HG03558 (cell line): ENCODE data around the gene DLL4.

ENCODE experiments used
- ATAC-seq: cut with Tn5 transposase; IDR thresholded peaks from one replicate; pipeline ENCODE4 v1.9.1; 2021; ENCODE audit warnings: moderate number of reproducible peaks; ENCODE audit not compliant: unreplicated experiment; ENCODE audit errors: extremely low read depth

DLL4 gene

DNA sequence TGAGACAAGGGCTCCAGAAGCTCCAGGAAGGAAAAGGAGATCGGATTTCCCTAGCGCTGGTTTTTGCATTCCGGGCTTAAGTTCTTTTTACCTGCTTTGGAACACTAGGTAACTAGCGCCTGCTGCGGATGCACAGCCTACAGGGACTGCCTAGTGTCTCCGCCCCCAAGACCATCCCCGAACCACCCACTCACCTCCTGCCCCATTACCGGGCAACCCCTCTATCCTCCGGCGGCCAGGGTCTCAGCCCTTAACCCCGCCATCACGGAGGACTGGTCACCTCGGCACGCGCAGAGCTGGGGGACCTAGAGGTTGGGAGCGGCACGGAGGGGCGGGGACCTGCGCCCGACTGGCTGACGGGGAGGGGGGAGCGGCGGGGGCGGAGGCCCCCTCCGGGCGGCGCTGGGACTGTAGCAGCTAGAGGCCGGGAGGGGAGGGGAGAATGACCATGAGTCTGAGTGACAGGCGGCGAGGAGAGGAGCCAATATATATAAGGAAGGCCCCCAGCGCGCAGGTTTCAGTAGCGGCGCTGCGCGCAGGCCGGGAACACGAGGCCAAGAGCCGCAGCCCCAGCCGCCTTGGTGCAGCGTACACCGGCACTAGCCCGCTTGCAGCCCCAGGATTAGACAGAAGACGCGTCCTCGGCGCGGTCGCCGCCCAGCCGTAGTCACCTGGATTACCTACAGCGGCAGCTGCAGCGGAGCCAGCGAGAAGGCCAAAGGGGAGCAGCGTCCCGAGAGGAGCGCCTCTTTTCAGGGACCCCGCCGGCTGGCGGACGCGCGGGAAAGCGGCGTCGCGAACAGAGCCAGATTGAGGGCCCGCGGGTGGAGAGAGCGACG lies at the start of gene DLL4:
Gene DLL4 (plus strand): TSS at position 520 of the 839 bp plus-strand sequence. CDS start 329 bp downstream, outside the sequence.
- ATAC-seq, result no peak

DNA sequence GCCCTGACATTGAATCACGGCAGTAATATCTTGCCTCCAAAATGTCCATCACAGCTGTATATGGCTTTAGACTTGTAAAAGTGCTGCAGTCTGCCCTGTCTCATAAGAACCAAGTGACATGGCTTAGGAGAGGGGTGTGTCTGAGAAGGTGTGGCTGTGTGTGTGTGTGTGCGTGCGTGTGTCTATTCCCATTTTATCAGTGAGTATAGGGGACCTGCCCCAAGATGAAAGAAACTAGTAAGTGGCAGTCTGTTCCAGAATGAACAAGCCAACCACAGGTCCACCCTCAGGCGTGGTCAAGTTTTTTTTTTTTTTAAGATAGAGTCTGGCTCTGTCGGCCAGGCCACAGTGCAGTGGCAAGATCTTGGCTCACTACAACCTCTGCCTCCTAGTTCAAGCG lies 49.5 kb upstream of the DLL4 start:
- ATAC-seq, result no peak

GRCh38 chr15:40881351-40881750 lies 47.8 kb upstream of the DLL4 start:
- no peak for ATAC-seq

DNA sequence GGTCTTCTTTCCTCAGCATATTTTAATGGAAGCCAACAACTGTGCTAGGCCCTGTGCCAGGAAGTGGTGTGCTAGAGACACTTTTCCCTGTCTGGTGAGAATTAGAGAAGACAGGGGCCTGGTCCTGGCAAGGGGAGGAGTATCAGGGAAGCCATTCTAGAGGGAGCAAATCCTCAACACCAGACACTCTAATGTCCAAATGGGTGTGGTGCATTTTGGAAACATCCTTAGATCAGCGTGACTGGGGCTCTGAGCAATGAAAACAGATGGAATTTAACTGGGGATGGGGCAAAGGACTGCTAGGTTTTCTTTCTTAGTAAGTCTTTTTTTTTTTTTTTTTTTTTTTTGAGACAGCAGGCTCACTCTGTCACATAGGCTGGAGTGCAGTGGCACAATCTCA lies 42.6 kb upstream of the DLL4 start:
- no peak for ATAC-seq

DNA sequence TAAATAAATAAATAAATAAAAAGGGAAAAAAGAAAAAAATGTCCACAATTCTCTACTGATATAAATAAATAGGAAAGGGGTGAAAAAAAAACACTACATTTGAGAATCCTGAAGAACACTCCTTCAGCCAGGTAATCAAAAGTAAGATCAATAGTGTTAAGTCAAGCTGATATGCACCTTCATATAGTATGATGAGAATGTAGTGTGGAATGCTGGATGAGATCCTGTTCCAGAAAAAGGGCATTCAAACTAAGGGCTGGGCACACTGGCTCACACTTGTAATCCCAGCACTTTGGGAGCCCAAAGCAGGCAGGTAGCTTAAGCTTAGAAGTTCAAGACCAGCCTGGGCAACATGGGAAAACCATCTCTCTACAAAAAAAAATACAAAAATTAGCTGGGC lies 40.0 kb upstream of the DLL4 start:
- ATAC-seq, result no peak

- ATAC-seq, result no peak
Measured at GRCh38 chr15:40891138-40891537, 38.0 kb upstream of the DLL4 start.

GRCh38 chr15:40891810-40892446 lies 37.2 kb upstream of the DLL4 start:
- no peak for ATAC-seq

DNA sequence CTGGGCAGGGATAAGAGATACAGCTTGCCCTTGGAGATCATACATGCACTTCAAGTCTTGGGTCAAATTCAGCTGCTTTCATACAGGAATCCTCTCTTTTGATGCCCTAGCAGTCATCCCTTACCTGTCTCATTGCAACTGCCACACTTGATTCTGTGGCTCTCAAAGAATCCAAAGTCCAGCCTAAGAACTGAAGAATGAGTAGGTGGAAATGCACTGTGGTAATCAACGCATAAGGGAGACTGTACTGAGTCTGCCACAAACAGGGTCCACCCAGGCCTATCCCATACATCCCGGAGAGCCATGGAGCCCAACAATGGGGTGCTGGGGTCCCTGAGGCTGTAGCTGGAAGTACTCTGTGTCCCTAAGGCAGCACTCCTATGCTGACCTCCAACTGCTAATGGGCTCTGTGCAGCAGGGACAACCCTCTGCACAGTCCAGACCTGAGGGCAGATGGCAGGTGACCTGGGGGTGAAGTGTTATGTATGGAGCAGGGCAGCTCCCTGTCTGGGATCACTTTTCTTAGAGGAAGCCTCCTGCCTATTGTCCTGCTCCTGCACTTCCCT lies 36.6 kb upstream of the DLL4 start:
- no peak for ATAC-seq

GRCh38 chr15:40893019-40893670 lies 36.0 kb upstream of the DLL4 start:
- no peak for ATAC-seq

GRCh38 chr15:40893733-40894680 lies 35.1 kb upstream of the DLL4 start, which contains the start of gene VPS18:
Gene VPS18, plus strand, starts transcription at chr15:40894450. Its CDS starts 319 bp downstream, at chr15:40894769.
- peak; percentile 68 for ATAC-seq

DNA sequence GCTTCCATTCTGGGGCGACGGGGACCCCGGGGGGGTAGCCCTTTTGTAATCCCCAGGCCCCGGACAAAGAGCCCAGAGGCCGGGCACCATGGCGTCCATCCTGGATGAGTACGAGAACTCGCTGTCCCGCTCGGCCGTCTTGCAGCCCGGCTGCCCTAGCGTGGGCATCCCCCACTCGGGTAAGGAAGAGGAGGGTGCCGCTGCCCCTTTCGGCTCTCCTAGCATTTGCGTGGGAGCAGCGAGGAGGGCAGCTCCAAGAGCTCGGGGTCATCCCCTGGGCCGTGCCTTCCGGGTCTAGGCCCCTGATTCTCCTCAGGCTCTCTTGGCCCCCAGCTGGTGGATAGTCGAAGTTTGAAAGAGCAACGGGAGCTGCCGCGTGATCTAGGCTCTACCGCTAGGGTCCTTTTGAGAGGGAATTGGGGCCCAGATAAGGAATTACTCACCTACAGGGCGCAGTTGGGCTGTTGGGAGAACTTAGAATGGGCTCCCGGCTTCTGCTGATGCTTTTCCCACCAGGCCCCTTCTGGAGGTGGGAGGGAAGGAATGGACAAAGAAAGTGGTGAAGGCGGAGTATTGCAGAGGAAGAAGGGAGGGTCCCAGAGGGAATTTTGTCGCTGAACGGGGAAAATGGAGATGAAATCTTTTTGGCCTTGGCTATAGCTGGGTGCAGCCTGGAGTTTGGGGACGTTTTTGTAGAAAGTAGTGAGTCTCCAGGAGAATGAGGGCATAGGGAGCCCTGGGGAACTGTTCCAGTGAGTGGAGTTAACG lies 34.3 kb upstream of the DLL4 start:
- ATAC-seq, result no peak

- no peak for ATAC-seq
Measured at GRCh38 chr15:40899536-40900207, 29.5 kb upstream of the DLL4 start.

- no peak for ATAC-seq
Measured at GRCh38 chr15:40900256-40901052, 28.7 kb upstream of the DLL4 start.

DNA sequence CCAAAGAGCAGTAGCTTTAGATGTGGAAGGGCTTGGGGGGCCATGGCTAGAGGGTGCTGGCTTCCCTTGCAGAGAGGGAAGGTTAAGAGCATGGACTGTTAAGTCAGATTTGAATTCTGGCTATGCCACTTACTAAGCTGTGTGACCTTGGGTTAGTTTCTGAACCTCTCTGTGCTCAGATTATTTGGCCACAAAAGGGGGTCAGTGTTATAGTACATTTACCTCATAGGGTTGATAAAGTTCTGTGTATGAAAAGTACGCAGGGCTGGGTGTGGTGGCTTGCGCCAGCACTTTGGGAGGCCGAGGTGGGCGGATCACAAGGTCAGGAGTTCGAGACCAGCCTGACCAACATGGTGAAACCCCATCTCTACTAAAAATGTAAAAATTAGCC lies 28.1 kb upstream of the DLL4 start:
- ATAC-seq, result no peak

- ATAC-seq, result no peak
Measured at GRCh38 chr15:40902605-40903561, 26.3 kb upstream of the DLL4 start.

DNA sequence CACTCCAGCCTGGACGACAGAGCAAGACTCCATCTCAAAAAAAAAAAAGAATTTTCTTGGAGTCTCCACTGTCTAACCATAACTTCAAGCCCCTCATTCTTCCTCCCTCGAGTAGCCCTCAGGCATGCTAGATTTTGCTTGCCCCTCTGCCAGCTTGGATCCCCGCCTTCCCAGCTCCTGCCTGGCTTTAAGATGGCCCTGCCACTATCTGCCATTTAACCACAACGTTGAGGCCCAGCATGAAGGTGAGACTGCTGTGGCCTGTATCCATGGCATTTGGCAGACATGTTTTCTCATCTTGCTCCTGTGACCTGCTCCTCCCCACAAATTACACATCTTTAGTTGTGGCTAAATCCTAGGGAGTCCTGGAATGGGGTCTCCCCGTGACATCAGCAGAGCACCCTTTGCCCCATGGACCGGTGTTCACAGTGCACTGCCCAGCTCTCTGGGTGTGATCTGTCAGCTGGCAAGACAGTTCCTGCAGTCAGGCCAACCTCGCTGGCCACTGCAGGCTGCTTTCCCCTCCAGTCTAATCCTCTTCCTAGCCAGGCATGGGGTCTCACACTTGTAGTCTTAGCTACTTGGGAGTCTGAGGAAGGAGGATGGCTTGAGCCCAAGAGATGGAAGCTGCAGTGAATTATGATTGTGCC lies 24.5 kb upstream of the DLL4 start:
- ATAC-seq, result no peak
